Measurements from ENCODE around the gene RBM41.
"Not testable (repeated sequence)": the region's sequence is repeated elsewhere in the genome, so short reads cannot be mapped to it uniquely, and the experiment has no call there.

RBM41 gene

GRCh38 chrX:107117993-107118321, 665 bp downstream of the RBM41 start:
- Histone ChIP-seq H3K9me3 (ENCODE audit: severe bottlenecking) (no peaks in the 10 kb centered on the region), H3K27me3 (ENCODE audit: insufficient read depth, low read depth, severe bottlenecking) (peaks cover 8% of the 10 kb centered on the region), H3K4me3 (ENCODE audit: low read depth, low read length) (peak overlapping the region; percentile 97), H3K36me3 (peaks cover 34% of the 10 kb centered on the region), H3K27ac (peak overlapping the region; percentile 84)
- no peak for DNase-seq
- TF ChIP-seq, protein P1, sequence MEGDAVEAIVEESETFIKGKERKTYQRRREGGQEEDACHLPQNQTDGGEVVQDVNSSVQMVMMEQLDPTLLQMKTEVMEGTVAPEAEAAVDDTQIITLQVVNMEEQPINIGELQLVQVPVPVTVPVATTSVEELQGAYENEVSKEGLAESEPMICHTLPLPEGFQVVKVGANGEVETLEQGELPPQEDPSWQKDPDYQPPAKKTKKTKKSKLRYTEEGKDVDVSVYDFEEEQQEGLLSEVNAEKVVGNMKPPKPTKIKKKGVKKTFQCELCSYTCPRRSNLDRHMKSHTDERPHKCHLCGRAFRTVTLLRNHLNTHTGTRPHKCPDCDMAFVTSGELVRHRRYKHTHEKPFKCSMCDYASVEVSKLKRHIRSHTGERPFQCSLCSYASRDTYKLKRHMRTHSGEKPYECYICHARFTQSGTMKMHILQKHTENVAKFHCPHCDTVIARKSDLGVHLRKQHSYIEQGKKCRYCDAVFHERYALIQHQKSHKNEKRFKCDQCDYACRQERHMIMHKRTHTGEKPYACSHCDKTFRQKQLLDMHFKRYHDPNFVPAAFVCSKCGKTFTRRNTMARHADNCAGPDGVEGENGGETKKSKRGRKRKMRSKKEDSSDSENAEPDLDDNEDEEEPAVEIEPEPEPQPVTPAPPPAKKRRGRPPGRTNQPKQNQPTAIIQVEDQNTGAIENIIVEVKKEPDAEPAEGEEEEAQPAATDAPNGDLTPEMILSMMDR (IDR thresholded peaks at IDR 0.05; ENCODE audit: low read depth, low read length) = no peak

GRCh38 chrX:107107459-107107858, 11.2 kb downstream of the RBM41 start:
- Histone ChIP-seq H3K36me3 (peaks cover 21% of the 10 kb centered on the region), H3K27ac (no peak overlapping the region), H3K4me3 (ENCODE audit: low read depth, low read length) (no peak overlapping the region), H3K27me3 (ENCODE audit: insufficient read depth, low read depth, severe bottlenecking) (no peaks in the 10 kb centered on the region), H3K9me3 (ENCODE audit: severe bottlenecking) (no peaks in the 10 kb centered on the region)
- TF ChIP-seq, protein P1 (IDR thresholded peaks at IDR 0.05; ENCODE audit: low read depth, low read length) = no peak
- DNase-seq = no peak

DNA sequence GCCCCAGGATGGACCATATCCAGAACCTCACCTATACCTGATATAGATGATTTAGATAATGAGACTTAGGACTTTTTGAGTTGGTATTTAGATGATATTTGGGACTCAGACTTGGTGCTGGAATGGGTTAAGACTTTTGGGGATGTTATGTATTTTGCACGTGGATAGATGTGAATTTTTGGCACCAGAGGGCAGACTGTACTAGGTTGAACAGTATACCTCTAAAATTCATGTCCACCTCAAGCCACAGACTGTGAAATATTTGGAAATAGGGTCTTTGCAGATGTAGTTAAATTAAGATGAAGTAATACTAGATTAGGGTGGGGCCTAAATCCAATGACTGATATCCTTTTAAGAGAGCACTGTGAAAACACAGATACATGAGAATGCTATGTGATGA, 15.6 kb downstream of the RBM41 start:
- H3K27ac ChIP-seq = no peak overlapping the region
- no peak for DNase-seq
- H3K27me3 ChIP-seq (ENCODE audit: insufficient read depth, low read depth, severe bottlenecking) = no peaks in the 10 kb centered on the region

DNA sequence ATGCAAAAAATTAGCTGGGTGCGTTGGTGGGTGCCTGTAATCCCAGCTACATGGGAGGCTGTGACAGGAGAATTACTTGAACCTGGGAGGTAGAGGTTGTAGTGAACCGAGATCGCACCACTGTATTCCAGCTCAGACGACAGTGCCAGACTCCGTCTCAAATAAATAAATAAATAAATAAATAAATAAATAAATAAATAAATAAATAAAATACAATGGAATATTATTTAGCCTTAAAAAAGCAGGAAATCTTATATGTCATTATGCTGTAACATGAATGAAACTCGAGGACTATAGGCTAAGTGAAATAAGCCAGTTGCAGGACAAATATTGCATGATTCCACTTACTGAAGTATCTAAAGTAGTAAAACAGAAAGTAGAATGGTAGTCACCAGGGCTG, 42.5 kb downstream of the RBM41 start:
- TF ChIP-seq, protein P1 (IDR thresholded peaks at IDR 0.05; ENCODE audit: low read depth, low read length) = no peak
- Histone ChIP-seq H3K27ac (no peak overlapping the region), H3K4me3 (ENCODE audit: low read depth, low read length) (no peak overlapping the region), H3K9me3 (ENCODE audit: severe bottlenecking) (no peaks in the 10 kb centered on the region), H3K27me3 (ENCODE audit: insufficient read depth, low read depth, severe bottlenecking) (no peaks in the 10 kb centered on the region), H3K36me3 (no peaks in the 10 kb centered on the region; the same call in 1 of the 2 replicates)
- no peak for DNase-seq

More for the DNA sequence above, 15.6 kb downstream of the RBM41 start:
- no peaks in the 10 kb centered on the region for H3K9me3 ChIP-seq (ENCODE audit: severe bottlenecking)
- TF ChIP-seq, protein P1 (IDR thresholded peaks at IDR 0.05; ENCODE audit: low read depth, low read length) = no peak
- H3K4me3 ChIP-seq (ENCODE audit: low read depth, low read length) = no peak overlapping the region
- peaks cover 12% of the 10 kb centered on the region for H3K36me3 ChIP-seq

- not testable (repeated sequence) for H3K27ac ChIP-seq; H3K9me3 ChIP-seq (ENCODE audit: severe bottlenecking); H3K36me3 ChIP-seq; DNase-seq; H3K27me3 ChIP-seq (ENCODE audit: insufficient read depth, low read depth, severe bottlenecking); H3K4me3 ChIP-seq (ENCODE audit: low read depth, low read length)
These were observed 60.9 kb downstream of the RBM41 start for GRCh38 chrX:107057731-107058130.

DNA sequence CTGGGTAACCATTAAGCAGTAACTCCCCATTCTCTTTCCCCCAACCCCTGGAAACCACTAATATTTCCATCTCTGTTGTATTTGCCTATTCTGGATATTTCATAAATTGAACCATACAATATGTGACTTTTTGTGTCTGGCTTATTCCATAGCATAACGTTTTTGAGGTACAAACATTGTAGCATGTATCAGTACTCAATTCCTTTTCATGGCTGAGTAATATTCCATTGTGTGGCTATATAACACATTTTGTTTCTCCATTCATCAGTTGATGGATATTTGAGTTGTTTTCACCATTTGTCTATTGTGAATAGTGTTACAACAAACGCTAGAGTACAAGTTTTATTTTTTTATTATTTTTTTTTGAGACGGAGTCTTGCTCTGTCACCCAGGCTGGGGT, 63.6 kb downstream of the RBM41 start:
- Histone ChIP-seq H3K4me3 (ENCODE audit: low read depth, low read length) (no peak overlapping the region), H3K27ac (no peak overlapping the region), H3K9me3 (ENCODE audit: severe bottlenecking) (no peaks in the 10 kb centered on the region), H3K27me3 (ENCODE audit: insufficient read depth, low read depth, severe bottlenecking) (peaks cover 4% of the 10 kb centered on the region), H3K36me3 (no peaks in the 10 kb centered on the region)
- TF ChIP-seq, protein P1 (IDR thresholded peaks at IDR 0.05; ENCODE audit: low read depth, low read length) = no peak
- DNase-seq = no peak
